ENCODE data around the gene S100A3.
"Not testable (repeated sequence)": the region's sequence is repeated elsewhere in the genome, so short reads cannot be mapped to it uniquely, and the experiment has no call there.

S100A3 gene, protein sequence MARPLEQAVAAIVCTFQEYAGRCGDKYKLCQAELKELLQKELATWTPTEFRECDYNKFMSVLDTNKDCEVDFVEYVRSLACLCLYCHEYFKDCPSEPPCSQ

DNA sequence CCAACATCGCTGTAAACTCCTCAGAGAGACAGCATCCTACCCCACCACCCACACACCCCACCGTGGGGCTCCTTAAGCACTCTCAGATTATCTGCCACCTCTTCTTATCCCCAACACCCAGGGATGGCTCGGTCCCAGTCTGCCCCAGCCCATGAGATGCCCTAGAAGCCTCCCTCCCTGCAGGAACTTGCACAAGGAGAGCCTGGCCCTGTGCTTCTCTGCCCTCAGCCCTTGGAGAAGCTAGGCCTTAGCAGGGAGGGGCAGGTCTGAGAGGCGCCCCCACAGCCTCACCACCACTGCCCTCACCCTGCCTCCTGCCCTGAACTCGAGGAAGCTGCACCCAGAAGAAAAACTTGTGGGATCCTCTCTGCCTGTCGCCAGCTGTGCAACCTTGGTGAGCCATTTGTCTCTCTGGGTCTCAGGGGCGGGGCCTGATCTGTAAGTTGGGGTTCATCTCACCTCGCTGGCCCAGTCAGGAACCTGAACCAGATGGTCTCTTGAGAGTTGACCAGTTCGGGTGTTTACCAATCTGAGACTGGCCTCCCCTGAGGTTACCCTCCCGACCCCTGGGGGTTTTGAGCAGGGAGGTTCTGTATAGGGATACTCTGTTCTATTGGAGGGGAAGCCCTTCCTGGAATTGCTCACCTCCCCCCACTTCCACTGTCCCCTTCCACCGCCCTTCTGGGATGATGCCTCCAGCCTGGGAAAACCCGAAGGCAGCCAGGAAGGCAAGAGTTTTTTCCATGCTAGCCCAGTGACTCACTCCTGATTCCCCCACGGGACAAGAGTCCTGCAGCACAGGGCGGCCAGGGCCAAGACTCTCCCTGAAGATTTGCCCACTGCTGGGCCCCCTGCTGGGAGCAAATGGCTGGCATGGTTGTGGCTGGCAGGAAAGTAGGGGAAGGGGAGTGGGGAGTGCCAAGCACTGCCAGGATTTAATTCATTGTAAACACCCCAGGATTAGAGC lies at the start of gene S100A3:
S100A3 (minus strand) TSS at position 537 of the 967 bp plus-strand sequence. CDS start 773 bp downstream, outside the sequence.
- no peak for DNase-seq (ENCODE audit: low read depth)

DNA sequence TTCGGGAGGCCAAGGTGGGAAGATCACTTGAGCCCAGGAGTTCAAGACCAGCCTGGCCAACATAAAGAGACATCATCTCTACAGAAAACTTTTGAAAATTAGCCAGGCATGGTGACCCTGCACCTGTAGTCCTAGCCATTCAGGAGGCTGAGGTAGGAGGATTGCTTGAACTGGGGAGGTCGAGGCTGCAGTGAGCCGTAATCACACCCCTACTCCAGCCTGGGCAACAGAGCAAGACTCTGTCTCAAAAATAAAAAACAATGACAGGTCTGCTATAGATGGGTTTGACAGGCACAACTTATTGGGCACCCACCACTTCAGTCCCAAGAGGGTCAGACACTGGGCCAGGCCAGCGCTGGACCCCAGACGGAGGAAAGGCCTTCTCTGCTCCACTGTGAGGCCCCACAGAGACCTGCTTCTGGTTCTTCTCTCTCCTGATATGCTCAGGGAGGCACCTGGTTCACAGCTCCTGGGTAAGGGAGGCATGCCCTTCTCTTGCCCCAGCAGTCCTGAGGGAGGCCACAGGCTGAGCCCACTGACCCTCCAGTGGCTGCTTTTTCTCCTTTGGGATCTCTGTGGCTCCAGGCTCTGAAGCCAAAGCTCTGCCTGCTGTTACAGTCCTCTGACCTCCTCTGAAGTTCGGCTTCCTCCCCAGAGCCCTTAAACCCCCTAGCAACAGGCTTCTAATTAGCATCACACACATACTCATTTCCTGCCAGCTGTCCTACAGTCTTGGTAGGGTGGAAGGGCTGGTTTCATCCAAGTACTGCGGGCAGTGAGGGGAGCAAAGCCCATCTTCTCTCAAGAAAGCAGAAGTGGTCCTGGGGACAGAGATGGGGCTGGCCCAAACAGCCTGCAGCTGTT lies 49.5 kb upstream of the S100A3 start:
- no peak for DNase-seq (ENCODE audit: low read depth)

DNA sequence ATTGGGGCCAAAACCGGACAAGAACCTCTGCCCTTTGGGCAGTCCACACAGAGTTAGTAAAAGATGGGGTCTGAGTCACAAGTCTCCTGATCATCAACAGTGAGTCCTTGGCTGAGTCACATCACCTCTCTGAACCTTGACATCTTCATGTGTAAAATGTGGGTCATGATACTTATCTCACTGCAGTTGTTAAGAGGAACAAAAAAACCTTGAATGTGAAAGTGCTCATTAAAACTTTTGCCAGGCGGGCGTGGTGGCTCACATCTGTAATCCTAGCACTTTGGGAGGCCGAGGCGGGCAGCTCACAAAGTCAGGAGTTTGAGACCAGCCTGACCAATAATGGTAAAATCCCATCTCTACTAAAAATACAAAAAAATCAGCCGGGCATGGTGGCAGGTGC lies 48.1 kb upstream of the S100A3 start:
- DNase-seq (ENCODE audit: low read depth) = no peak

DNA sequence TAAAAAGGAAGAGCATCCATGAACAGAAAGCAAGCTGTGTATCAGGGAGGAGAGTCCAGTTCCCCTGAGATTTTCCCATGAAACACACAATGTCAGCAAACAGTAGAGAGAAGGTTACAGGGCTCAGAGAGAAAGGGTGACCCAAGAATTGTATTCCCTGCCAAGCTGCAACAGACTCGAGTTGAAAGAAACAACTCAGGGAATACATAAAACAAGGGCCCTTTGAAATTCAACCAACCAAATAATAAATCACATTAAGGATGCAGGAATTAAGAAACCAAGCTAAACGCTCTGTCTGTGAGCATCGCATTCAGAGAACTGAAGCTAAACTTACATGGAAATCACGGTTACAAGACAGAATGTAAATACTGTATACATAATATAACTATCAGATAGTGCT lies 43.7 kb upstream of the S100A3 start:
- DNase-seq (ENCODE audit: low read depth) = no peak

DNA sequence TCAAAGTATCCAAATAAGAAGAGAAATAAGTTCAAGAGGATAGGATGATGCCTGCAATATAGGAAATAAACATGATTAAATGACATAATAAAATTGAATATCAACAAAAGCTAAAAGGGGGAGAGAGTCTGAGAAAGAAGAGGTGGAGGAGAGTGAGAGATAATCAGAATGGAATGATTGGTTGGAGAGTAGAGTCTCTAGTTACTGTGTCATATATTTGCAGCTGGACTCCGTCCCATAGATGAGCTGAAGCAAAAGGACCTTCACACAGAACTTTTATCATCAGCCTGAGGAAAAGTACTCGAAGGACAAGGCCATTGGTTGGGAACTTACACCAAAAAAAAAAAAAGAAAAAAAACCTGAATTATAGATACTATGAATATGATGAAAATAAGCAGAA lies 39.4 kb upstream of the S100A3 start:
- no peak for DNase-seq (ENCODE audit: low read depth)

DNA sequence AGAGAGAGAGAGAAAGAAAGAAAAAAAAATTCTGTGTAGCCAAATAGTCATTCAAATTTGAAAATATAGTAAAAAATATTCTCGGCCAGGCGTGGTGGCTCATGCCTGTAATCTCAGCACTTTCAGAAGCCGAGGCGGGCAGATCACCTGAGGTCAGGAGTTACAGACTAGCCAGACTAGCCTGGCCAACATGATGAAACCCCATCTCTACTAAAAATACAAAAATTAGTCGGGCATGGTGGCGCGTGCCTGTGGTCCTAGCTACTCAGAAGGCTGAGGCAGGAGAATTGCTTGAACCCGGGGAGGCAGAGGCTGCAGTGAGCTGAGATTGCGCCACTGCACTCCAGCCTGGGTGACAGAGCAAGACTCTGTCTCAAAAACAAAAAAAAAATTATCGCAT lies 39.0 kb upstream of the S100A3 start:
- not testable (repeated sequence) for DNase-seq (ENCODE audit: low read depth)

DNA sequence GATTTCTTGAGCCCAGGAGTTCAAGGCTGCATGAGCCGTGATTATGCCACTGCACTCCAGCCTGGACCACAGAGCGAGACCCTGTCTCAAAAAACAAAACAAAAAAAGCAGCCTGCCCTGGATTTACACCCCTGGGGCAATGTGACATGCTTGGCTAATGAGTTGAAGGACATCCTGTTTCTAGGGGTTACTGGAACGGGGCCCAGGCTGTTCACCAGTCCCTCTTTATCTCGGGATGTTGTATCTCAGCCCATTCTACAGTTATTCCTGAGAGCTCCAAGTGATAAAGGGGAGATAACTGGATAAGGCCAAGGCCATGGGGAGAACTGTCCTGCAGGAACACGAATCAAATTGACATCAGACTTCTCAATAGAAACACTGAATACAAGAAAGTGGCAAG lies 38.3 kb upstream of the S100A3 start:
- no peak for DNase-seq (ENCODE audit: low read depth)

DNA sequence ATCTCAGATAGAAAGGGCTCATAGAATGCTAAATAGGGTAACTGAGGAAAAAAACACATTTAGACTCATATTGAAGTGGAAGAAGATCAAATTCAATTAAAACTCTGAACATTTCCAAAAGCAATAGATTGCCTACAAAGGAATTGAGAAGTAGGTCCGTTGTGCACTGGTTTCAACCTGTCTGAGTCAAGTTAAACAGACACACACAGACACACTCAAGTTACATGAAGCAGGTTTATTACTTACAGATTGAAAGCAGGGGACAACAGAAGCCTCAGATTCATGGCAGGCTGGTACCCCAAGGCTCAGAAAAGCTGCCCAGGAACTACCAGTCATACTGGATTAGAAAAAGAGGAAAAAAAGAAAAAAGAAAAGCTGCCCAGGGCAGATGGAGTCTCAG lies 37.3 kb upstream of the S100A3 start:
- DNase-seq (ENCODE audit: low read depth) = no peak

DNA sequence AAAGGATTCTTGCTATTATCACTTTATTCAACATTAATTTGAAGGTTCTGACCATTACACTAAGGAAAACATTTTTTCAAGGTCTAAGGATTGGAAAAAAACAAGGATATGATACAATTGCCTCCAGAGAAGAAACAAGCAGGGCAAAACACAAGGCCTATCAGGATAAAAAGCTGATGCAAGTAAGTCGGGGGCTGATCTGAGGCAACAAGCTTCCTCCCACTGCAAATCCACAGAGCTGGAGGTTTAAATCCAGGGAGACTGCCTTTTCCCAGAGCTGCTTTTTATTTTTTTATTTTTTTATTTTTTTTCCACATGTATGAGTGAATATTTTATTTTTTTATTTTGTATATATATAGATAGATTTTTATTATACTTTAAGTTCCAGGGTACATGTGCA lies 35.9 kb upstream of the S100A3 start:
- DNase-seq (ENCODE audit: low read depth) = no peak

DNA sequence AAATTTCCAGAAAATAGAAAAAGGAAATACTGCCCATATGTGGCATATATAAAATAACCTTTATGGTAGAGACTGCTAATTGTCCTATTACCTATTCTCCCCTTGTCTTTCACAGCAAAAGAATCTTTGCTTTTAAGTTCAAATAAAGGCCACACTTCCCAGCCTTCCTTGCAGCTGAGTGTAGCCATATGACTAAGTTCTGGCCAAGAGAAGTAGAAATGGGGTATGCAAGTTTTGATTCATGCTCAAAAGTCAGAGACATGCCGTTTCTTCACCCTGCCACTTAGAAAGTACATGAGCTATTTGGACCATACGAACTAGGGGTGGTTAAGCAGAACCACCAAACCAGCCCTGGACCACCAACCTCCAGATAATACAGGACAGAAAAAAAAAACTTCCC lies 34.9 kb upstream of the S100A3 start:
- DNase-seq (ENCODE audit: low read depth) = no peak

DNA sequence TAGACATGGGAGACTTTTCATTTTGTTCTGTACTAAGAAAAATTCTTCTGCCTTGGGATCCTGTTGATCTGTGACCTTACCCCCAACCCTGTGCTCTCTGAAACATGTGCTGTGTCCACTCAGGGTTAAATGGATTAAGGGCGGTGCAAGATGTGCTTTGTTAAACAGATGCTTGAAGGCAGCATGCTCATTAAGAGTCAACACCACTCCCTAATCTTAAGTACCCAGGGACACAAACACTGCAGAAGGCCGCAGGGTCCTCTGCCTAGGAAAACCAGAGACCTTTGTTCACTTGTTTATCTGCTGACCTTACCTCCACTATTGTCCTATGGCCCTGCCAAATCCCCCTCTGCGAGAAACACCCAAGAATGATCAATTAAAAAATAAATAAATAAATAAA lies 34.5 kb upstream of the S100A3 start:
- DNase-seq (ENCODE audit: low read depth) = not testable (repeated sequence)

DNA sequence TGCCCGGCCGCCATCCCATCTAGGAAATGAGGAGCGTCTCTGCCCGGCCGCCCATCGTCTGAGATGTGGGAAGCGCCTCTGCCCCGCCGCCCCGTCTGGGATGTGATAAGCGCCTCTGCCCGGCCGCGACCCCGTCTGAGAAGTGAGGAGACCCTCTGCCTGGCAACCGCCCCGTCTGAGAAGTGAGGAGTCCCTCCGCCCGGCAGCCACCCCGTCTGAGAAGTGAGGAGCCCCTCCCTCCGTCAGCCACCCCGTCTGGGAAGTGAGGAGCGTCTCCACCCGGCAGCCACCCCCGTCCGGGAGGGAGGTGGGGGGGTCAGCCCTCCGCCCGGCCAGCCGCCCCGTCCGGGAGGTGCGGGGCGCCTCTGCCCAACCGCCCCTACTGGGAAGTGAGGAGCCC lies 33.8 kb upstream of the S100A3 start:
- not testable (repeated sequence) for DNase-seq (ENCODE audit: low read depth)

DNA sequence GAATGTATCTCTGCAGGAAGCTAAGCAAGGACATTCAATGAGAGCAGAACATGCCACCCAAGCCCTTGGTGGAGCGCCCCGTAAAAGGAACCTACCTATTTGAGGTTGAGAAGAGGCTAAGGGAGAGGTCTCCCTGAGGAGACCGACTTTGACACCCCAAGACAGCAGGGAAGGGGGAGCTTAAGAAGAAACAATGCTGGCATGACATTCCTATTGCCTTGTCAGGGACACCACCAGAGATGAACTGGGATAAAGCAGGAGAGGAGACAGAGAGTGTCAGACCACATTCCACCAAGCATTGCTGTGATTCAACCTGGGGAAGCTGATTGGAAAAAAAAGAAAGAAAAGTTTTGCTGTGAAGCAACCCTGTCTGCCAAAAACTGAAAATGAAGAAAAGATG lies 29.9 kb upstream of the S100A3 start:
- DNase-seq (ENCODE audit: low read depth) = no peak

DNA sequence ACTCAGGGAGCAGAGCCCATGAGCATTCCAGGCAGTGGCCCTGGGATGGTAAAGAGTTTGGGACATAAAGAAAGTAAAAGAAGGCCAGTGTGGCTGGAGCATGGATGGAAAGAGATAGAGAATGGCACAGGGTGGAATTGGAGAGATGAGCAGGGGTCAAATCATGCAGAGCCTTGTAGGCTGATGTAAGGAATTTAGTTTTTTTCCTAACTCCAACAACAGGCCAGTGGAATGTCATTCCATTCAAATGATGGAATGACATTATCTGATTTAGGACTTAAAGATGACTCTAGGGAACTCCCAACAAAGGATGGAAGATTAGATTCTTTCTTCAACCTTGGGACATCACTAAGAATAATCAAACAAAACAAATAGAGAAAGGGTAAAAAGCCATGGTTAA lies 29.4 kb upstream of the S100A3 start:
- no peak for DNase-seq (ENCODE audit: low read depth)

DNA sequence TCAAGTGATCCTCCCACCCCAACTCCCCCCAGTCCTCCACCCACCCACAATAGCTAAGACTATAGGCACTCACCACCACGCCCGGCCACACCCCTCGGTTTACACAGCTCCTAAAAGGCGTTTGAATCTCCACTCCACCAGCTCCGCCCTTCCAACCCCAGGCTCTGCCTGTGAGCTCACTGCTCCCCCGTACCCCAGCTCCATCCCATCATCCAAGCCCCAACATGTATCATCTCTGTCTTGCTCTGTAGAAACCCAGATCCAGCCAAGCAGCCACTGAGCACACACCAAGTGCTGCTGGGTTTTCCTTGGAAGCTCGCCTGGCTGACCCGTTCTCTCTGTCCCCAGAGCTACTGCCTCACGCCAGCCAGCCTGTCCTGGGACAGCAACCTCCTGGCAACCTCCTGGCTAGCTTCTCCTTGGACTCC lies 28.6 kb upstream of the S100A3 start:
- DNase-seq (ENCODE audit: low read depth) = no peak

DNA sequence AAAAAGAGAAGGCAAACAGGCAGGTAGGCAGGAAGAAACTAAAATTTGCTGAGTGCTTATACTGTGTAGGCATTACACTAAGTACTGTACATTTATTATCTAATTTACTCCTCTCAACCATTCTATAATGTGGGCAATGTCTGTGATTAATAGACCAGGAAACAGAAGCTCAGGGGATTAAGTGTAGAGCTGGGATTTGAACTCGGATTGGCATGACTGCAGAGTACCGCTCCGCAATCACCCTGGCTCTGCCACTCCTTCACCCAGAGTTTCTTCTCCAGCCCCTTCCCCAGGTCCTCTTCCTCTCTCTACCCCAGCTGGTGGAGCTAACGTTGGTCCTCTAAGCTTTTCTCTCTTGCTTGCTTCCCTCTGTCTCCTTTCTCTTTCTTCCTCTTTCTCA lies 28.1 kb upstream of the S100A3 start:
- DNase-seq (ENCODE audit: low read depth) = no peak

DNA sequence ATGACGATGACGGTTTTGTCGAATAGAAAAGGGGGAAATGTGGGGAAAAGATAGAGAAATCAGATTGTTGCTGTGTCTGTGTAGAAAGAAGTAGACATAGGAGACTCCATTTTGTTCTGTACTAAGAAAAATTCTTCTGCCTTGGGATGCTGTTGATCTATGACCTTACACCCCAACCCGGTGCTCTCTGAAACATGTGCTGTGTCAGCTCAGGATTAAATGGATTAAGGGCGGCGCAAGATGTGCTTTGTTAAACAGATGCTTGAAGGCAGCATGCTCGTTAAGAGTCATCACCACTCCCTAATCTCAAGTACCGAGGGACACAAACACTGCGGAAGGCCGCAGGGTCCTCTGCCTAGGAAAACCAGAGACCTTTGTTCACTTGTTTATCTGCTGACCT lies 26.4 kb upstream of the S100A3 start:
- not testable (repeated sequence) for DNase-seq (ENCODE audit: low read depth)

DNA sequence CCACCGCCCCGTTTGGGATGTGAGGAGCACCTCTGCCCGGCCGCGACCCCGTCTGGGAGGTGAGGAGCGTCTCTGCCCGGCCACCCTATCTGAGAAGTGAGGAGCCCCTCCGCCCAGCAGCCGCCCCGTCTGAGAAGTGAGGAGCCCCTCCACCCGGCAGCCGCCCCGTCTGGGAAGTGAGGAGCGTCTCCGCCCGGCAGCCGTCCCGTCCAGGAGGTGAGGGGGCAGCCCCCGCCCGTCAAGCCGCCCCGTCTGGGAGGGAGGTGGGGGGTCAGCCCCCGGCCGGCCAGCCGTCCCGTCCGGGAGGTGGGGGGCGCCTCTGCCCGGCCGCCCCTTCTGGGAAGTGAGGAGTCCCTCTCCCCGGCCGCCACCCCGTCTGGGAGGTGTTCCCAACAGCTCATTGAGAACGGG lies 26.0 kb upstream of the S100A3 start:
- DNase-seq (ENCODE audit: low read depth) = not testable (repeated sequence)

DNA sequence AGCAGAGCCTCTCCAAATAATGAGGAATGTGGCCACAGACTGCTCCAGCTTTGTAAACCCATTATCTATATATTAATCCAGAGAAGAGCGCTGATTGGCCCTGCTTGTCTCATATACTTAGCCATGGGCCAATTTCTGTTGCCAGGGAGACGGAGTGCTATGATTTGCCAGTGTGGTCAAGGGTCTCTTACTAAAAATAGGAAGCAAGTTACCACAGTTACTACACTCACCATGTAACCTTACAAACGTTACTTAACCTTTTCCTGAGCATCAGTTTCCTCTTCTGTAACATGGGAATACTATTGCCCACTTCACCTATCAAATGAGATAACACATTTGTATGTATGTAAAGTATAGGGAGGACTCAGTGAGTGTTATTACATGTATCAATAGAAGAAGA lies 24.3 kb upstream of the S100A3 start:
- no peak for DNase-seq (ENCODE audit: low read depth)

DNA sequence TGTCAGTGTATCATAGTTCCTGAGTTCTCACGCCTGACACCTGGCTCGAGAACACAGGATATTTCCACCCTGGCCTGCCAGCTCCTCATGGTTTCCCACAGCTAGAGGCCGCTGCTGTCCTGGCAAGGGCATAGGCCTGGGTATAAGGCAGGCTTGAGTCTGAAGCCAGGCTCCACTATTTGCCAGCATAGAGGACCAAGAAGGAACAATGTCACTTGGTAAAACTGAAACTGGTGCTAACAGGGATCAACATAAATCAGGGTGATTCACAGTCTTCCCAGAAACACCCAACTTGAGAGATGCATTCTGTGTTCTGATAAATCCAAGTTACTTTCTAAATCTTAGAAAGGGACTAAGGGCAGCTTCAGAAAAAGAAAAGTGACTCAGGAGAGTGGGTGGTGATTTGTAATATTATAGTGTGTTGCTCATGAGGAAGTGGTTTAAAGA lies 23.5 kb upstream of the S100A3 start:
- DNase-seq (ENCODE audit: low read depth) = no peak

DNA sequence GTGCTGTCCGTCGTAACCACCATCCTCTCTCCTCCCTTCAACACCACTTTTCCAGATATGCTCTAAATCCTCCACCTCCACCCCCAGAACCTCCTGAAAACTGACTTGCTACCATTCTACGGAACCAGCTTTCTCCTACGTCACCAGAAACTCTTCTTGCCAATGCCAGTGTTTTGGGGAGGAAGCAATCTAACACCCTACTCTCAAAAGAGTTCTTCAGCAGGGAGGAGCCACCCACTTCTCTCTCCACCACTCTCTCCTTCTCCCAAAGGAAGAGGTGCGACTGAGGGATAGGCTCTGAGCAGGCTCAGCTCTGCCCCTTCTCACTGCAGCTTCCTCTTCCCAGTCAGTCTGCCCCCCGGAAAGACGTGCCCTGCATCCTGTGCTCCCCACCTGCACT lies 22.6 kb upstream of the S100A3 start:
- DNase-seq (ENCODE audit: low read depth) = no peak

DNA sequence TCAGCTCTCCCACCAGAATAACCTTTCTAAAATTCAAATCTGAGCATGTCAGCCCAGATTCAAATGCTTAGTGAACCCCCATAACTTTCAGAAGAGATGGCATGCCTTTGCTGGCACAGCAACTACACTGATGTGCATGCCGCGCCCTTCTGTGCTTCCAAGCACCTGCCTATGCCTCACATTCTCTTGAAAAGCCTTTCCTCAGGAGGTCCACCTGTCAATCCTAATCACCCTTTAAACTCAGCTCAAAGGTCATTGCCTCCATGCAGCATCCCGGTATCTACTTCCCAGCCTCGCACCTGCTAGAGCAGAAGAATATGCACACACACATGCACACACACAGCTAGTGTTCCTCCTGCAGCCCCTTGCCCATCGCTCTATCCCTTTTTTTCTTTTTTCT lies 21.8 kb upstream of the S100A3 start:
- DNase-seq (ENCODE audit: low read depth) = no peak

DNA sequence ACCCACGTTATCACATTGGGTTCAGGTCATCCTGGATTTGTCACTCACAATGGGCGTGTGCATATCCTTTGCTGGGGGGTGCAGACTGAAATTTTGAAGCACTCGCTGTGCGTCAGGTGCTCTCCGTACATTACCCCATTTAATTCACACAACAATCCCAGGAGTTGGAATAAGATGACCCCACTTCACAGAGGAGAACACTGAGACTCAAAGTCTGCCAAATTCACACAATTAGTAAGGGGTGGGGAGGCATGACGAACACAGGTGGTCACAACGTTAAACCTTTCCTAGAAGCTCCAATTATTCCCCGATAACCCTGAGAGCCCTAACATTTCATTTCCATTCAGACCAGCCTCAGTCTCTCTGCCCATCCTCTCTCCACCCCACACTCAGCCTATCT lies 20.4 kb upstream of the S100A3 start:
- DNase-seq (ENCODE audit: low read depth) = no peak
